Stimulated activated CD4-positive, alpha-beta T cell treated with anti-CD3 and anti-CD28 coated beads, Interleukin-4, amount 100 ng/mL, for 48 hours (primary cell): ENCODE measurements around the gene WDR31.
"Not testable (repeated sequence)": the region's sequence is repeated elsewhere in the genome, so short reads cannot be mapped to it uniquely, and the experiment has no call there.

ENCODE experiments used
- DNase-seq, 2 donors: peaks; one replicate each; pipeline ENCODE4 v3.0.0-alpha.2; 2020; ENCODE audit warnings: low read depth in 2 of 2

Gene WDR31

GRCh38 chr9:113368982-113369854 is 29.1 kb upstream of the WDR31 start:
- DNase-seq = no peak

DNA sequence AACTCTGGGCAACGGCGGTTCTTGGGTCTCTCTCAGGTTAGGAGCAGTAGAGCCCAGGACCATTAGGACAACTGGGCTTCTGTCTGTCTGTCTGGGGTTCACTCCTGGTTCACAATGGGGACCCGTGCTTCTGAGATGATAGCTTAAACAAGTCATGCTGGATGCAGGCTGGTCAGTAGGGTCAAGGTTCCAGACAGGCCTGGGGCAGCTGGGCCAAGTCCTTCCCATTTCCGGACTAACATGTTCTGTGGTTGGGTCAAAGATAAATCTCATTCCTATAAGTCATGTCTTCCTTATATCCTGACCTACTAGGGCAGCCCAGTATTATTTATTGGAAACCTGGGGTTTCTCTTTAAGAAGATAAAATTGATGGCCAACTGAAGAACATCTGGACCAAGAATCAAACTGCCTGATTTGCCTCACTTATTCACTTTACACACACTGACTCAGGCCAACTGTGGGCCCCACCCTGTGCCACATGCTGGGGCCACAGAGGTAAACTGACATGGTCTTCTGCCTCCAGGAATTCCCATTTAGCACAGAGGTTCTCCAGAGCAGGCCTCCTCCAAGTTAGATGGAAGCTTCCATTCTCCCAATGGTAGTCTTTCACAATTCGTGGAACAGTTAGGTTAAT is 28.4 kb upstream of the WDR31 start:
- no peak for DNase-seq

DNA sequence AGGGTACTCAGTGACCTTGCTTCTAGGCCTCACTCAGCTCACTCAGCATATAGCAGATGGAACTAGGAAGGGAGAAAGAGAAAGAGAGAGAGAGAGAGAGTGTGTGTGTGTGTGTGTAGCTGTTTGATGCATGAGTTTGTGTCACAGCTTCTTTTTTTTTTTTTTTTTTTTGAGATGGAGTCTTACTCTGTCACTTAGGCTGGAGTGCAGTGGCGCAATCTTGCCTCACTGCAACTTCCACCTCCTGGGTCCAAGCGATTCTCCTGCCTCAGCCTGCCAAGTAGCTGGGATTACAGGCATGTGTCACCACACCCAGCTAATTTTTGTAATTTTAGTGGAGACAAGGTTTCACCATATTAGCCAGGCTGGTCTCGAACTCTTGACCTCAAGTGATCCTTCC is 25.6 kb upstream of the WDR31 start:
- DNase-seq = not testable (repeated sequence)

GRCh38 chr9:113364951-113365350 is 24.9 kb upstream of the WDR31 start:
- no peak for DNase-seq

GRCh38 chr9:113363336-113363735 is 23.3 kb upstream of the WDR31 start:
- DNase-seq = no peak

DNA sequence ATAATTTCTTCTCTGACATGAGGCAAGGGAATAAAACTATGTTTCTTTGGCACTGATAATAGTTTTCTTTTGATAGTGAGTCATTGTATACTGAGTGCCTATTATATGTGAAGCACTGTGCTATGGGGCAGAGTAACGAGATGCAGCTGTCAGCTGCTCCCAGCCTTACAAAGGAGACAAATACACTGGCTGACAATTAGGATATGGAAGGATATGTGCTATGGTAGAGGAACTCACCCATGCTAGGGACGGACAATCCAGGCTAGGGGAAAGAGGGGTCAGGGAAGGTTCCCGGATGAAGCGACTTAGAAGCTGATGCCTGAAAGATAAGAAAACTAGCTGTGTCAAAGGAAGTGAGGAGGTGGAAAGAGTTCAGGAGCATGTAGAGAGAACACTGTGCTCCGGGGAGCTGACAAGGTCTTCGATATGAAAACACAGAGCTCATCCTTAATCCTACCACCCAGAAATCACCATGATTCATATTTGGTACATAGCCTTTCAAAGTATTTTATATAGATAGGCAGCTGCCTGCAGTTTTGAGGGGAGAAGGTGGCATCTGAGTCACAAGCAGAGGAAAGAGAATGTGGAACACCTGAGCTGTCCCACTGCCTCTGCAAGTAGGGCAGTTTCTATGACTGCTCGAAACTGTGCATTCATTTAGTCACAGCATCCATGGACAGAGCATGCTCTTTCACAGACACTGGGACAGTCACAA is 21.4 kb upstream of the WDR31 start:
- DNase-seq = peak in 1 of 2 donors; percentile 20

GRCh38 chr9:113360242-113360842 is 20.3 kb upstream of the WDR31 start:
- DNase-seq = no peak

GRCh38 chr9:113359385-113359784 is 19.3 kb upstream of the WDR31 start:
- DNase-seq = no peak

- no peak for DNase-seq
Observed at GRCh38 chr9:113356686-113357292, 16.7 kb upstream of the WDR31 start.

- no peak for DNase-seq
Observed at GRCh38 chr9:113355040-113355596, 15.0 kb upstream of the WDR31 start.

GRCh38 chr9:113352411-113352810 is 12.3 kb upstream of the WDR31 start:
- no peak for DNase-seq

DNA sequence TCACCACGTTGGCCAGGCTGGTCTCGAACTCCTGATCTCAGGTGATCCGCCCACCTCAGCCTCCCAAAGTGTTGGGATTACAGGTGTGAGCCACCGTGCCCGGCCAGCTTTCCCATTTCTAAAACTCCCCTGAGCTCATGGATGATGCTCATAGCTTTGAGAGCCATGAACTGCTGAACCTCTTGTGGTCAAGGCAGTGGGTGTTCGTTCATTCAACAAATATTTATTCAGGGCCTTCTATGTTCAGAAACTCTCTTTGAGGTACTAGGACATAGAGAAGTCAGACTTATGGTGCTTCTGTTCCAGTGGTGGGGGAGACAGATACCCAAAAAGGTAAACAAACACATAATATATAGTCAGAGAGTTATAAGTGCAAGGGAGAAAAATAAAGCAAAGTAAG is 11.9 kb upstream of the WDR31 start:
- no peak for DNase-seq

DNA sequence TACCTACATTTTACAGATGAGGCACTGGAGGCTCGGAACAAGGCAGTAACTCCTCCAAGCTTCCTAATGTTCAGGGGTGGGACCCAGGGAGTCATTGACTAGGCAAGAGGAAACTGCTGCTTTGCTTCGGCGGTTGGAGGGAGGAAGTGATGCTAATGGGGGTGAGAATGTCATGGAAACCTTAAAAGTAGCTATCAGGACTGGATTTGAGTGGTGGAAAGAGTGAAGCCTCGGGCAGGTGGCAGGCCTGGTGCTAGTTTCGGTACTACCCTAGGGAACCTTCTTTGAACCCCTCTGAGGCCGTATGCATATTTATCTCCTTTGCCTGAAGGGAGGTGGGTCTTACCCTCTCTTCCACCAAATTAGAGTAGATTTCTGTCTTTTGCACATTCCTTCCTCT is 10.9 kb upstream of the WDR31 start:
- peak in 1 of 2 donors; percentile 12 for DNase-seq

- no peak for DNase-seq
Observed at GRCh38 chr9:113350107-113350661, 10.1 kb upstream of the WDR31 start.

GRCh38 chr9:113349445-113350094 is 9.5 kb upstream of the WDR31 start, which contains the start of gene BSPRY:
BSPRY (plus strand) TSS chr9:113349541; CDS start chr9:113349580, 39 bp downstream.
- DNase-seq = peak in 1 of 2 donors; percentile 24

- no peak for DNase-seq
Observed at GRCh38 chr9:113349066-113349444, 9.0 kb upstream of the WDR31 start.

DNA sequence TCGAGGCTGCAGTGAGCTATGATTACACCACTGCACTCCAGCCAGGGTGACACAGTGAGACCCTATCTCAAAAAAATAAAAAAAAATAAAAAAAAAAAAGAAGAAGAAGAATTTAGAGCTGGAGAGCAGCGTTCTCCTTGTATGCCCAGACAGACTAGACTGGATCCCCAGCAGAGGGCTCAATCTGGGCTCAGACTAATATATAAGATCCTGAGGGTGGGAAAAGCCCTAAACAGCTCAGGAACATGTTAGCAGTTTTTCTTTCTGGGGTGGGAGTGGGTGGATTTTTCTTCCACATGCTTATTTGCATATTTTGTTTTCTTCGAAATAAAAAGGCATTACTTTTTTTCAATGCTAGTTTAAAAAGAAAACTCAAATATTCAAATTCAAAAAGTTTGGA is 8.4 kb upstream of the WDR31 start:
- no peak for DNase-seq

GRCh38 chr9:113345671-113346070 is 5.6 kb upstream of the WDR31 start:
- no peak for DNase-seq

- DNase-seq = no peak
Observed at GRCh38 chr9:113345190-113345589, 5.1 kb upstream of the WDR31 start.

- no peak for DNase-seq
Observed at GRCh38 chr9:113343732-113344231, 3.7 kb upstream of the WDR31 start.
